Measurements from ENCODE around the gene PLA2G1B.
"Not testable (repeated sequence)": the region's sequence is repeated elsewhere in the genome, so short reads cannot be mapped to it uniquely, and the experiment has no call there.

PLA2G1B gene

GRCh38 chr12:120358412-120359100 is 31.0 kb upstream of the PLA2G1B start:
- no peak for DNase-seq

GRCh38 chr12:120357104-120357503 is 29.5 kb upstream of the PLA2G1B start:
- no peak for DNase-seq

DNA sequence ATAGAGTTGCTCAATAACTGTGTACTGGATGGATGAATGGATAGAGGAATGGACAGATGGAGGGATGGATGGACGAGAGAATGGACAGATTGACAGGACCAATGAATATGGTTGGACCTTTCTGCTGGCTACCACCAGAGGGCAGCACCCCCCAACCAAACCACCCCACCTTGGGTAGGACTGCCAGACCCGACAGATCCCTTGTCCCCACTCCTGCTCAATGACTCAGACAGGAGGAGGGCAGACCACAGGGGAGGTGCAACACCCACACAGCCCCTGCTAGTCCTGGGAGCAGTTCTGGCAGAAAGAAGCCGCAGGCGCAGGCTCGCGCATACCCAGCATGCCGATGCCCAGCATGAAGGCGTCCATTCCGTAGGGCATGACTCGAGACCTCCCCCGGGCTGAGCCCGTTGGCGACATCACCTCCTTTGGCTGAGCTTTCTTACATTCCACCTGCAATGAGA is 29.0 kb upstream of the PLA2G1B start:
- DNase-seq, result peak; percentile 54 to 68

DNA sequence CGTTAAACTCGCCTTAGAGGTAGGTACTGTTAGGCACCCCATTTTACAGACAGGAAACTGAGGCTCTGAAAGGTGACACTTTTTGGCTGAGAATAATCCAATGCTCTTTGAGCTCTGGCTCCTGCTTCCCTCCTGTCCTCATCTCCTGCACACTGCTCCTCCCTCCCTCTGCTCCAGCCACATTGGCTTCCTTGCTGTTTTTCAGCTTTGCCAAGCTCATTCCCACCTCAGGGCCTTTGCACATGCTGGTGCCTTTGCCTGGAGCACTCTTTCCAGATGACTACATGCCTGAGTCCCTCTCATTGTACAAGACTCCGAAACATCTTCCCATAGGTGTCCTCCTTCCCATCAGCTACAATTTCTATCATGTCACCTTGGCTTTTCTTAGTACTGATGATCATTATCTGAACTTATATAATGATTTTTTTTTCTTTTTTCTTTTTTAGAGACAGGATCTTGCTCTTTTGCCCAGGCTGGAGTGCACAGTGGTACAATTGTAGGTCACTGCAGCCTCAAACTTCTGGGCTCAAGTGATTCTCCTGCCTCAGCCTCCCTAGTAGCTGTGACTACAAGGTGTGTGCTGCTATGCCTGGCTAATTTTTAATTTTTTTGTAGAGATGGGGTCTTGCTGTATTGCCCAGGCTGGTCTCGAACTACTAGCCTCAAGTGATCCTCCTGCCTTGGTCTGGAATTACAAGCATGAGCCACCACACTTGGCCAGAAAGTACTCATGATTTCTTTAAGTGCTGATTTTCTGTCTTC is 26.2 kb upstream of the PLA2G1B start:
- DNase-seq, result no peak

DNA sequence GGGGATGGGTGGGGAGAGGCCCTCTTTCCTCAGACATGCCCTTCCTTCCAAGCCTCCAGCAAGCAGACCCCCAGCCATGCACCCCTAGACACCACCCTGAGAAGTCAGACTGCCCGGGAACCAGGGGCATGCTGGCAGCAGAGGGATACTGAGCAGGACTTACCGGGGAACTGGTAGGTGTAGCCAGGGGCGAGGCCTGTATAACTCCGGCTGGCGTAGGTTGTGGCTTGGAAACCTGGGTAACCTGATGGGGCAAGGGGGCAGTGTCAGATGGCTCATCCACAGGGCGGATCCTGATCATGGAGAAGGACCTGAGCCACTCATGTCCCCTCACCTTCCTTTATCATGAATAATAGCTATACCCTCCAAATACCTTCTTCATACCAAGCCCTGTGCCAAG is 25.6 kb upstream of the PLA2G1B start:
- no peak for DNase-seq

DNA sequence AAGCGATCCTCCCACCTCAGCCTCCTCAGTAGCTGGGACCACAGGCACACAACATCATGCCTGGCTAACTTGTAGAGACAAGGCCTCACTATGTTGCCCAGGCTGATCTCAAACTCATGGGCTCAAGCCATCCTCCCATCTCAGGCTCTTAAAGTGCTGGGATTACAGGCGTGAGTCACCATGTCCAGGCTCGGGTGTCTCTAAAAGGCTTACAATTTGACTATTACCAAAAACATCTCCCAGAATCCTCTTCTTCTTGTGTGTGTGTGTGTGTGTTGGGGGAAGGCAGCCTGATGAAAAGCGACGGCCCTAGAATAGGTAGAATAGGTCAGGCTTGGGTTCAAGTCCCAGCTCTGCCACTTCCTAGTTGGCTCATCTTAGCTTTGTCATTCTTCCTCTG is 24.5 kb upstream of the PLA2G1B start:
- no peak for DNase-seq

DNA sequence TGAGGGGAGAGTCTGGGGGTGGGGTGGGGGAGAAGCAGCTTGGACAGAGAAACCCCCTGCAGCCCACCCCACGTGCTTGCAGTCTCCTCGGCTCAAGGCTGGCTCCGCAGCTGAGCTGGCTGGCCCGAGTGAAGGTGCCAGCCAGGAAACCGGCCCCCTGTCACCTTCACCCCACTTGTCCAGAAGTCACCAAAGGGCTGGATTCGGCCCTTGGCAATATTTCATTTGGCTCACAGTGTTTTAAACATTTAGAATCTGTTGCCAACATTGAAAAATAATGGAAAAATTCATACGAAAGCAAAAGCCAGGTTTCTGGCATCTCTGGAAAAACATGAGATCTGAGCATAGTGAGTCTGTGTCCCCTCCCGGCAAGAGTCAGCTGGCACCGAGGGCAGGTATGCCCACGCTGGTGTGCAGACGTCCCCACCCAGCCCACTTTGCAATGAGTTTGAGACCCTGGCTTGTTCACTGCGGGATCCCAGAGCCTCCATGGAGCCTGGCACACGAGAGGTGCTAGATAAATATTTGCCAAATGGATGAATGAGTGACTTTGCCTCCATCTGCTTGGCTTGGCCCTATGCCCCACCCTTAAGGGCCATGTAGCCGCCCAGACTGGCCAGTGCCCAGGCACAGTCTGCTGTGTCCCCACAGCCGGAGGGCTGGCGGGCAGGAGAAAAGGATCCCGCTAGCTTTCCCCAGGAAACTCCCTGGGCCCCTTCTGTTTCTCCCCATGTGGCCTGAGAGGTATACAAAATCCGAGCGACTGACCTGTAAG is 23.2 kb upstream of the PLA2G1B start:
- DNase-seq, result no peak

GRCh38 chr12:120347766-120348165 is 20.2 kb upstream of the PLA2G1B start:
- no peak for DNase-seq

DNA sequence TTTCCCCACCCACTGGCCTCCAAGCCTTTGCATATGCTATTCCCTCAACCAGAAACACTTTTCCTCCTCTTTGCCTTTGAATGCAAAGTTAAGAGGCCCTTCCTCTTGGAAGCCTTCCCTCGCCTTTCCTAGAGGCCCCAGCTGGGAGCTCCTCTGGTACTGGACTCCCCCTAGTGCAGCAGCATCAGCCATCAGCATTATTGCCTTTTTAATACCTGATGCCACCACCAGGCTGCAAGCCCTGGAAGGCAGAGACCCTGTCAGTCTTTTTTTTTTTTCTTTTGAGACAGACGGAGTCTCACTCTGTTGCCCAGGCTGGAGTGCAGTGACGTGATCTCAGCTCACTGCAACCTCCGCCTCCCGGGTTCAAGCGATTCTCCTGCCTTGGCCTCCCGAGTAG is 19.1 kb upstream of the PLA2G1B start:
- no peak for DNase-seq

GRCh38 chr12:120346031-120346430 is 18.5 kb upstream of the PLA2G1B start:
- DNase-seq, result no peak

DNA sequence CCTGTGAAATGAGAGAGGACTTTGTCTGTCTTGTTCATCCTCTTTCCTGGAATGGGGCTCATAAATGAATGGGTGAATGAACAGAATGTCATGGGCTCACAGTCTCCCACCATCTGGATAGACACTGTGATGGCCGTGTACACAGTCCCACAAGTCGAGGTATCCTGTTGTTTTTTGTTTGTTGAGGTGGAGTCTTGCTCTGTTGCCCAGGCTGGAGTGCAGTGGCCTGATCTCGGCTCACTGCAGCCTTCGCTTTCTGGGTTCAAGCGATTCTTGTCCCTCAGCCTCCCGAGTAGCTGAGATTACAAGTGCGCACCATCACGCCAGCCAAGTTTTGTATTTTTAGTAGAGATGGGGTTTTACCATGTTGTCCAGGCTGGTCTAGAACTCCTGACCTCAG is 16.1 kb upstream of the PLA2G1B start:
- DNase-seq, result no peak

DNA sequence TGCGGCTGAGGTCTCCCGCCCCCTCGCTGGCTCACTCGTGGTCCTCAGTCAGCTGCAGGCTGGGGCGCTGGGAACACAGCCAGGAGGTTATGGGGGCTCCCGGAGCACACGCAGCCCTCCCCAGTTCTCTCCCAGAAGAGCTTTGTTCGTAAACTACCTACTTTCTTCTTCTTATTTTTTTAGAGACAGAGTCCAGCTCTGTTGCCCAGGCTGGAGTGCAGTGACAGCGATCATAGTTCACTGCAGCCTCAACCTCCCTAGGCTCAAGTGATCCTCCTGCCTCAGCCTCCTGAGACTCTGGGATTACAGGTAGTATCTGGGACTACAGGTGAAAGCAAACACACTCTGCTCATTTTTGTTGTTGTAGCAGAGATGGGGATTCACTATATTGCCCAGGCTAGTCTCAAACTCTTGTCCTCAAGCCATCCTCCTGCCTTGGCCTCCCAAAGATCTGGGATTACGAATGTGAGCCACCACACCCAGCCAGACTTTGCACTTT is 15.5 kb upstream of the PLA2G1B start:
- DNase-seq, result no peak

- no peak for DNase-seq
These were observed 14.8 kb upstream of the PLA2G1B start for GRCh38 chr12:120342175-120343038.

GRCh38 chr12:120339256-120339655 is 11.7 kb upstream of the PLA2G1B start:
- DNase-seq, result no peak

DNA sequence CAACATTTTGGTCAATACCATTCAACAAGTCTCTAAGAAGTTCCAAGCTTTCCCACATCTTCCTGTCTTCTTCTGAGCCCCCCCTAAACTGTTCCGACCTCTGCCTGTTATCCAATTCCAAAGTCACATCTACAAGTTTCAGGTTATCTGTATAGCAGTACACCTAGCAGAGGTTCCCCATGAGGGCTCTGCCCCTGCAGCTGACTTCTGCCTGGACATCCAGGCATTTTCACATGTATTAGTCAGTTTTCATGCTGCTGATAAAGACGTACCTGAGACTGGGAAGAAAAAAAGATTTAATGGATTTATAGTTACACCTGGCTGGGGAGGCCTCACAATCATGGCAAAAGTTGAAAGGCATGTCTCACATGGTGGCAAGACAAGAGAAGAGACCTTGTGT is 10.2 kb upstream of the PLA2G1B start:
- DNase-seq, result no peak

- DNase-seq, result not testable (repeated sequence)
These were observed 8.8 kb upstream of the PLA2G1B start for GRCh38 chr12:120336392-120336791.

DNA sequence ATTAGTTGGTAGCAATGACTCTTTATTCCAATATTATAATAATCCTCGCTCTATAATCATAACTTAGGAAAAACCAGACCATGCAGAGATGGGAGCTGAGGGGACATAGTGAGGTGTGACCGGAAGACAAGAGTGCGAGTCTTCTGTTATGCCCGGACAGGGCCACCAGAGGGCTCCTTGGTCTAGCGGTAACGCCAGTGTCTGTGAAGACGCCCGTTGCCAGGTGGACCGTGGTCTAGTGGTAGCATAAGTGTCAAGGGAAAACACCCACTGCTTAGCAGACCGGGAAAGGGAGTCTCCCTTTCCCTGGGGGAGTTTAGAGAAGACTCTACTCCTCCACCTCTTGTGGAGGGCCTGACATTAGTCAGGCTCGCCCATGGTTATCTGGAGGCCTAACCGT is 7.9 kb upstream of the PLA2G1B start:
- peak; percentile 7 to 34 for DNase-seq

DNA sequence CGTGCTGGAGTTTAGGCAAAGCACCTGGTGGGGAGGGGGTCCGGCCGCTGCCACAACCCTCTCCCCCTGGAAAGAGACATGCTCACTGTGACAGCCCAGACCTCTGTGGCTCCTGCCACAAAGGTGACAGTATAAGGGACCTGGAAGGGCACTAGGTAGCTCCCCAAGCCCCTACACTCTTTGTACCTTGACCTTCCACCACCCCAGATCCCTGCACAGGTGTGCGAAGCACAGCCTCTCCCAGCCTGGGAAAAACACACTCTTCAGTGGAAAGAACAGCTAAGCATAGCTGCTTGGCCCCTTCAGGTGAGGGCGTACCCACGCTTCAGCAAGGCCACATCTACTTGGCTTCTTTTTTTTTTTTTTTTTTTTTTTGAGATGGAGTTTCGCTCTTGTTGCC is 4.9 kb upstream of the PLA2G1B start:
- DNase-seq, result no peak

- no peak for DNase-seq
These were observed 4.5 kb upstream of the PLA2G1B start for GRCh38 chr12:120332041-120332440.

- no peak for DNase-seq
These were observed 3.8 kb upstream of the PLA2G1B start for GRCh38 chr12:120331390-120331789.

- DNase-seq, result no peak
These were observed 649 bp upstream of the PLA2G1B start for GRCh38 chr12:120328228-120328627.

- DNase-seq, result no peak
These were observed 2.6 kb downstream of the PLA2G1B start for GRCh38 chr12:120324841-120325417.
